COR-L47 (cell line): Measurements from ENCODE around the gene CCNL1.
"Not testable (repeated sequence)": the region's sequence is repeated elsewhere in the genome, so short reads cannot be mapped to it uniquely, and the experiment has no call there.

Experiments
- DNase-seq: peaks from one replicate; lab custom pipeline; 2025; lab: John Stamatoyannopoulos, UW

CCNL1 gene

DNA sequence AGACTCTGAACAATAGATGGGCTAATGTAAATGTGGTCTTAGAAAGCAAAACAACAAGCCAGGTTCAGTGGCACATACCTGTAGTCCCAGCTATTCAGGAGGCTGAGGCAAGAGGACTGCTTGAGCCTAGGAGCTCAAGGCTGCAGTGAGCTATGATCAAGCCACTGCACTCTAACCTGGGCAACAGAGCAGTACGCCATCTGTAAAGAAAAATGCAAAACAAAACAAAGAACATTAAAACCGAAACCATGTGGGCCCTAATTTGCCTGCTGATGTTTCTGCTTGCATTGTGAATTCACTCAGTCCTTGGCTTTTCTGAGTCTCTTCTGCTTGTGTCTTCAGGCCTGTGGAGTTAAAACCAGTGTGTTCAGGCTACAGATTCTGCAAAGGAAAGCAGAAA is 56.7 kb downstream of the CCNL1 start:
- DNase-seq, result no peak

DNA sequence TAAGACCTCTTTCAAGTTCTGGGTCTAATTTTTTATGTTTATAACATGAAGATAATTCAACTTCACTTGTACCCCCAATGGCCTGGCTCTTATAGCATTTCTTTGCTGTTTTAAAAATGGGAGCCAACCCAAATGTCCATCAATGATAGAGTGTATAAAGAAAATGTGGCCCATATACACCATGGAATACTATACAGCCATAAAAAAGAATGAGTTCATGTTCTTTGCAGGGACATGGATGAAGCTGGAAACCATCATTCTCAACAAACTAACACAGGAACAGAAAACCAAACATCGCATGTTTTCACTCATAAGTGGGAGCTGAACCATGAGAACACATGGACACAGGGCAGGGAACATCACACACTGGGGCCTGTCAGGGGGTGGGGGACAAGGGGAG is 57.4 kb downstream of the CCNL1 start:
- not testable (repeated sequence) for DNase-seq

DNA sequence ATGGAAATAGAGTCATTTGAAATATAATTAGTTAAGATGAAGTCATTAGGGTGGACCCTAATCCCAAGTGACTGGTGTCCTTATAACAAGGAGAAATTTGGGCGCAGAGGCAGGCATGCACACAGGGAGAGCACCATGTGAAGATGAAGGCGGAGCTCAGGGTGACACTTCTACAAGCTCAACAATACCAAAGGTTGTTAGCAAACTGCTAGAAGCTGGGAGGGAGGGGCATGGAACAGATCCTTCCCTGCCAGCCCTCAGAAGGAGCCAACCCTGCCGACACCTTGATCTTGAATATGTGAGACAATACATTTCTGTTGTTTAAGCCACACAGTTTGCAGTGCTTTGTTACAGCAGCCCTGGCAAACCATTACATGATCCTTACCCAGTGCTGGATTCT is 57.8 kb downstream of the CCNL1 start:
- DNase-seq, result no peak

GRCh38 chr3:157101486-157101885 is 58.5 kb downstream of the CCNL1 start:
- no peak for DNase-seq

GRCh38 chr3:157100608-157101396 is 59.1 kb downstream of the CCNL1 start:
- no peak for DNase-seq

GRCh38 chr3:157100096-157100477 is 59.9 kb downstream of the CCNL1 start:
- no peak for DNase-seq

GRCh38 chr3:157099326-157100095 is 60.4 kb downstream of the CCNL1 start:
- DNase-seq, result no peak

GRCh38 chr3:157098823-157099185 is 61.1 kb downstream of the CCNL1 start:
- DNase-seq, result no peak

GRCh38 chr3:157098121-157098822 is 61.7 kb downstream of the CCNL1 start:
- DNase-seq, result no peak
